VCaP (cell line): ENCODE data around the gene LRRC10B.
"Not testable (repeated sequence)": the region's sequence is repeated elsewhere in the genome, so short reads cannot be mapped to it uniquely, and the experiment has no call there.

Source experiments
- H3K27ac ChIP-seq: fragments of 450-650 bp; 2 replicates; pipeline ENCODE4 v1.5.1; 2017
- CTCF ChIP-seq: fragments of 450-650 bp; conservative IDR thresholded peaks from 2 replicates; pipeline ENCODE4 v1.5.1; 2017; ENCODE audit warnings: mild to moderate bottlenecking, moderate library complexity

The LRRC10B gene

GRCh38 chr11:61507962-61508861 lies at the start of gene LRRC10B:
LRRC10B (plus strand) TSS chr11:61508749; CDS start chr11:61508999, 250 bp downstream.
- no peak for TF ChIP-seq CTCF
- H3K27ac ChIP-seq: peak within 1 kb of the TSS; percentile 40; the same call in 1 of the 2 replicates

- no peak overlapping the region for H3K27ac ChIP-seq
- TF ChIP-seq CTCF: no peak
These were observed 48.1 kb upstream of the LRRC10B start for GRCh38 chr11:61460474-61460881.

GRCh38 chr11:61460986-61461385 lies 47.6 kb upstream of the LRRC10B start:
- no peak for TF ChIP-seq CTCF
- H3K27ac ChIP-seq: no peak overlapping the region

GRCh38 chr11:61467602-61468001 lies 40.9 kb upstream of the LRRC10B start:
- not testable (repeated sequence) for H3K27ac ChIP-seq

GRCh38 chr11:61468002-61468401 lies 40.5 kb upstream of the LRRC10B start:
- no peak for TF ChIP-seq CTCF
- no peak overlapping the region for H3K27ac ChIP-seq

- TF ChIP-seq CTCF: no peak
- H3K27ac ChIP-seq: no peak overlapping the region
These were observed 36.3 kb upstream of the LRRC10B start for GRCh38 chr11:61472282-61472681.

GRCh38 chr11:61472868-61473267 lies 35.7 kb upstream of the LRRC10B start:
- TF ChIP-seq CTCF: no peak
- no peak overlapping the region for H3K27ac ChIP-seq
